Measurements from ENCODE around the gene ATG16L2. TPM values are rescaled to one million over a fixed set of nuclear protein-coding genes. Genes with fewer than 3 reads are reported as not detected.

Gene ATG16L2
- total RNA-seq, 1 experiment from 2014 or later = 17.3 TPM

GRCh38 chr11:72871119-72871518, 56.9 kb downstream of the ATG16L2 start:
- H3K4me2 ChIP-seq (ENCODE audit: insufficient read depth, insufficient read length, low read length) = no peak overlapping the region
- no peak overlapping the region for H3K27ac ChIP-seq (ENCODE audit: insufficient read length, low read depth, low read length)
- no peak overlapping the region for H2BK12ac ChIP-seq (ENCODE audit: insufficient read length, low read depth, low read length)
- H3K18ac ChIP-seq (ENCODE audit: insufficient read length, low read depth, low read length) = no peak overlapping the region
- no peak overlapping the region; a peak in 1 of 7 replicates for H3K27ac Mint-ChIP-seq
- DNase-seq = no peak
- no peak overlapping the region for H3T11ph ChIP-seq (ENCODE audit: low read length)
- no peak overlapping the region for H2BK5ac ChIP-seq (ENCODE audit: insufficient read length, low read length)
- H3K56ac ChIP-seq (ENCODE audit: insufficient read length, low read depth, low read length) = no peak overlapping the region
- no peaks in the 10 kb centered on the region for H3K27me3 ChIP-seq (ENCODE audit: insufficient read depth, low read length)
- H3K23ac ChIP-seq (ENCODE audit: insufficient read length, low read depth, low read length) = no peak overlapping the region
- no peaks in the 10 kb centered on the region for H3K27me3 Mint-ChIP-seq (ENCODE audit: low read depth)
- H4K91ac ChIP-seq (ENCODE audit: insufficient read length, low read depth, low read length) = no peak overlapping the region
- no peak overlapping the region for H3K4ac ChIP-seq (ENCODE audit: low read depth, low read length)
- H3K79me2 ChIP-seq (ENCODE audit: insufficient read depth, low read length) = no peaks in the 10 kb centered on the region
- peaks cover 5 to 6% of the 10 kb centered on the region in 2 experiments; a peak in 3 of 4 replicates for H3K4me1 Mint-ChIP-seq
- H2BK120ac ChIP-seq (ENCODE audit: low read depth, low read length, poor library complexity, severe bottlenecking) = no peak overlapping the region
- H3K79me1 ChIP-seq (ENCODE audit: insufficient read depth, low read depth, low read length, poor library complexity, severe bottlenecking) = no peaks in the 10 kb centered on the region
- no peak overlapping the region for H2BK15ac ChIP-seq (ENCODE audit: low read depth, low read length)
- H4K5ac ChIP-seq (ENCODE audit: insufficient read length, low read depth, low read length) = no peak overlapping the region
- no peak overlapping the region for H3K9ac ChIP-seq (ENCODE audit: extremely low read depth, insufficient read length, low read length)
- no peaks in the 10 kb centered on the region for H3K4me1 ChIP-seq (ENCODE audit: insufficient read depth, low read length)
- WGBS (ENCODE audit: extremely low coverage, insufficient read length, low lambda C conversion rate) = no CpG with 5 or more reads among the region's 1 CpG
- H3K36me3 Mint-ChIP-seq (ENCODE audit: insufficient read depth in 1 of 3, low read depth in 3 of 3) = peaks cover 0 to 4% (median 0%) of the 10 kb centered on the region in 3 experiments; a peak in 3 of 7 replicates
- no peak for TF ChIP-seq CTCF (conservative IDR thresholded peaks at IDR 0.05)
- no peaks in the 10 kb centered on the region for H3K9me3 Mint-ChIP-seq
- no peak overlapping the region for H4K8ac ChIP-seq (replicated peaks; ENCODE audit: insufficient read length, low read depth, low read length)
- no peak overlapping the region for H2AFZ ChIP-seq (ENCODE audit: low read length)
- no peaks in the 10 kb centered on the region for H4K20me1 ChIP-seq (ENCODE audit: control insufficient read depth, insufficient read depth, insufficient read length)
- H3K23me2 ChIP-seq (ENCODE audit: insufficient read length, low read depth, low read length, poor library complexity, severe bottlenecking) = no peaks in the 10 kb centered on the region
- H3K9me3 ChIP-seq (ENCODE audit: control insufficient read depth, low read depth, low read length) = no peaks in the 10 kb centered on the region
- H3K4me3 Mint-ChIP-seq = no peak overlapping the region
- H2AK5ac ChIP-seq (ENCODE audit: insufficient read length, low read length) = no peak overlapping the region
- no peak overlapping the region for H3K14ac ChIP-seq (ENCODE audit: insufficient read depth, low read length)
- no peak overlapping the region for H2BK20ac ChIP-seq (ENCODE audit: low read depth, low read length, poor library complexity, severe bottlenecking)
